Measurements from ENCODE around the gene RABGAP1L. TPM values are rescaled to one million over a fixed set of nuclear protein-coding genes. Genes with fewer than 3 reads are reported as not detected.

Gene RABGAP1L
- polyA plus RNA-seq, 3 donors: 35.2 to 75.3 (median 63.3) TPM

GRCh38 chr1:174160109-174160473 is 771 bp downstream of the RABGAP1L start:
- intact Hi-C loops (cut with micrococcal nuclease): loop anchor here in 1 of 2 donors (10.0 kb wide), 1 partner anchor 295 kb away; the partner anchor contains the start of genes GAS5 and ZBTB37
- DNase-seq: peak; percentile 15 to 26 (median 25)
- 2% methylated on average over 7 of the region's 14 CpGs for WGBS (ENCODE audit: insufficient coverage)
- Histone ChIP-seq H4K20me1 (ENCODE audit: insufficient read depth, low read length) (peaks cover 13% of the 10 kb centered on the region), H3K9me3 (replicated peaks in 1 of 2; ENCODE audit: control insufficient read depth in 1 of 2, insufficient read depth in 1 of 2, low read length in 2 of 2) (no peaks in the 10 kb centered on the region), H3K4me1 (ENCODE audit: control insufficient read depth in 1 of 2, insufficient read depth in 2 of 2, low read length in 2 of 2) (peaks cover 12 to 20% of the 10 kb centered on the region in 2 donors), H3K27me3 (ENCODE audit: control insufficient read depth in 2 of 2, insufficient read depth in 2 of 2, low read length in 2 of 2) (no peaks in the 10 kb centered on the region), H3K4me3 (replicated peaks in 1 of 3; ENCODE audit: low read depth in 2 of 3, low read length in 3 of 3) (peak overlapping the region; percentile 49 to 89 (median 79)), H2AFZ (ENCODE audit: insufficient read depth, low read depth, low read length, poor library complexity, severe bottlenecking) (peak overlapping the region; percentile 94), H3K36me3 (replicated peaks in 1 of 2; ENCODE audit: control insufficient read depth in 1 of 2, insufficient read depth in 2 of 2, low read length in 2 of 2) (no peaks in the 10 kb centered on the region), H3K27ac (ENCODE audit: low read depth in 1 of 2, low read length in 2 of 2) (peak overlapping the region; percentile 43 to 80), H3K79me2 (ENCODE audit: insufficient read depth, low read length) (peaks cover 42% of the 10 kb centered on the region), H3K9ac (ENCODE audit: insufficient read depth, low read length, poor library complexity, severe bottlenecking) (peak overlapping the region; percentile 91), H3K4me2 (replicated peaks; ENCODE audit: extremely low read depth, low read length, poor library complexity, severe bottlenecking) (peak overlapping the region; percentile 91)
- peak overlapping the region; percentile 71 to 92 (median 83) for H3K27ac Mint-ChIP-seq
- H3K9me3 Mint-ChIP-seq: no peaks in the 10 kb centered on the region
- H3K4me1 Mint-ChIP-seq: peaks cover 32% of the 10 kb centered on the region
- H3K4me3 Mint-ChIP-seq: peak overlapping the region; percentile 95 to 99
- H3K27me3 Mint-ChIP-seq (ENCODE audit: low read depth in 3 of 3): no peaks in the 10 kb centered on the region
- TF ChIP-seq CTCF (IDR thresholded peaks at IDR 0.05): no peak
- peaks cover 3 to 4% of the 10 kb centered on the region in 2 donors for H3K36me3 Mint-ChIP-seq

GRCh38 chr1:174160603-174161002 is 1.3 kb downstream of the RABGAP1L start:
- Mint-ChIP-seq H3K27ac (peak overlapping the region in 1 of 7 donors; percentile 92), H3K4me3 (peak overlapping the region; percentile 95 to 99), H3K36me3 (peaks cover 3 to 8% of the 10 kb centered on the region in 2 donors), H3K9me3 (no peaks in the 10 kb centered on the region), H3K4me1 (peaks cover 35% of the 10 kb centered on the region), H3K27me3 (ENCODE audit: low read depth in 3 of 3) (no peaks in the 10 kb centered on the region)
- Histone ChIP-seq H3K36me3 (replicated peaks in 1 of 2; ENCODE audit: control insufficient read depth in 1 of 2, insufficient read depth in 2 of 2, low read length in 2 of 2) (no peaks in the 10 kb centered on the region), H4K20me1 (ENCODE audit: insufficient read depth, low read length) (peaks cover 13% of the 10 kb centered on the region), H3K9ac (ENCODE audit: insufficient read depth, low read length, poor library complexity, severe bottlenecking) (peak overlapping the region; percentile 91), H2AFZ (ENCODE audit: insufficient read depth, low read depth, low read length, poor library complexity, severe bottlenecking) (peak overlapping the region; percentile 94), H3K4me2 (replicated peaks; ENCODE audit: extremely low read depth, low read length, poor library complexity, severe bottlenecking) (peak overlapping the region; percentile 91), H3K4me1 (ENCODE audit: control insufficient read depth in 1 of 2, insufficient read depth in 2 of 2, low read length in 2 of 2) (peaks cover 12 to 20% of the 10 kb centered on the region in 2 donors), H3K9me3 (replicated peaks in 1 of 2; ENCODE audit: control insufficient read depth in 1 of 2, insufficient read depth in 1 of 2, low read length in 2 of 2) (no peaks in the 10 kb centered on the region), H3K4me3 (replicated peaks in 1 of 3; ENCODE audit: low read depth in 2 of 3, low read length in 3 of 3) (peak overlapping the region in 1 of 3 experiments; percentile 89), H3K27me3 (ENCODE audit: control insufficient read depth in 2 of 2, insufficient read depth in 2 of 2, low read length in 2 of 2) (no peaks in the 10 kb centered on the region), H3K79me2 (ENCODE audit: insufficient read depth, low read length) (peaks cover 48% of the 10 kb centered on the region), H3K27ac (ENCODE audit: low read depth in 1 of 2, low read length in 2 of 2) (no peak overlapping the region)
- no CpG with 5 or more reads among the region's 5 CpGs for WGBS (ENCODE audit: insufficient coverage)
- no peak for TF ChIP-seq CTCF (IDR thresholded peaks at IDR 0.05)
- intact Hi-C loops (cut with micrococcal nuclease): loop anchor here in 1 of 2 donors (10.0 kb wide), 1 partner anchor 296 kb away; the partner anchor contains the start of genes GAS5 and ZBTB37
- no peak for DNase-seq

All from CD14-positive monocyte (primary cell).